ENCODE data around the gene COL18A1. TPM values are rescaled to one million over a fixed set of nuclear protein-coding genes. Genes with fewer than 3 reads are reported as not detected.

Gene COL18A1
- 39.8 and 43.4 TPM in 2 replicates for total RNA-seq (2014; rRNA removed; shearing (Covaris generic))

GRCh38 chr21:45404730-45405270 is at the start of gene COL18A1:
Gene COL18A1 (plus strand): TSS chr21:45405165. CDS start chr21:45405231, 66 bp downstream.

DNA sequence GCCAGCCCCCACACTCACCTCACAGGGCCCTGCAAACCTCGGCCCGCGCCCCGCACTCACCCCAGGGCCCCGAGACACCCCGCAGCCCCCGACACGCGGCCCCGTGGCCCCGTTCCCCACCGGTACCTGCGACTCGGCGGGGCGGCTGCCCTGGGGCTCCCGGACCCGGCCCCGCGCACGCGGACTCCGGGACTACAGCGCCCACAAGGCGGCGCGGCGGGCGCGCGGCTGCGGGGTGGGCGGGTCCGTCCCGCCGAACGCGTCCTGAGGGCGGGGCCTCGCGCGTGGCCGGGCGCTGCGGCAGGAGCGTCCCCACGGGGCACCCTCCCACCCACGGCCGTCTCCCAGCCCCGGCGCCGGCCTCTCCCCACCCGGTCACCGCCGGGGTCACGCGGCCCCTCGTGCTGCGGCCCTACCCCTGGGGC is 137.3 kb downstream of the COL18A1 start, which contains the start of gene SLC19A1:
Gene SLC19A1, minus strand, starts transcription at position 199 of the 425 bp plus-strand sequence. CDS start 4,481 bp downstream, outside the sequence.

Small RNA genes within 50 kb of the gene (small RNA-seq; reads per million reads assigned to genes)
- gene MIR6815: not detected
- gene MTCO1P3: not detected

Other genes with a start within 250 kb of the COL18A1 start
- gene POFUT2, start 117.3 kb upstream of the COL18A1 start, total RNA-seq (2014; rRNA removed; shearing (Covaris generic)): 21.7 and 24.9 TPM in 2 replicates
- gene SLC19A1, start 137.3 kb downstream of the COL18A1 start, total RNA-seq (2014; rRNA removed; shearing (Covaris generic)): 18.7 and 19.8 TPM in 2 replicates
- gene PCBP3, start 238.6 kb downstream of the COL18A1 start, total RNA-seq (2014; rRNA removed; shearing (Covaris generic)): 1.1 TPM in 1 of 2 replicates, not detected in the other

All from A375 (cell line).